Medulla oblongata (tissue), 1 donor: ENCODE measurements around the gene PADI4.

Experiments used
- DNase-seq: peaks from one replicate; pipeline ENCODE4 v3.0.0-alpha.2; 2015; ENCODE audit errors: extremely low spot score

The PADI4 gene

DNA sequence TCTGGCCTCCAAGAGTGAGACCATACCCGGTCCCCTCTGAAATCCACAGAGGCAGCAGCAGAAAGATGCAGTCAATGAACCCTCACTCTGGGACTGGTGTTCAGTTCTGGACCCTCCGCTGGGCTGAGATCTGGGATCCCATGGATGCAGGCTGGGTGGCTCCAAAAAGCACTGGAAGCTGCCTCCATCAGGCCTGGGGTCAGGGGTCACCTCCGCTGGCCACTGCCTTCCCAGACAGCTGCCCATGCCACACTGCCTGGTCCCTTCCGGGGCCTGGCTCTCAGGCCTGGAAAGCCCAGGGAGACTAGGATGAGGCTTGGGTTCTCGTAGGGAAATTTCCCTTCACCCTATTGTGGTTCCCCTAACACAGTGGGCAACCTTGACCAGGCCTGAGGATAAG is 21.4 kb upstream of the PADI4 start:
- DNase-seq: no peak

DNA sequence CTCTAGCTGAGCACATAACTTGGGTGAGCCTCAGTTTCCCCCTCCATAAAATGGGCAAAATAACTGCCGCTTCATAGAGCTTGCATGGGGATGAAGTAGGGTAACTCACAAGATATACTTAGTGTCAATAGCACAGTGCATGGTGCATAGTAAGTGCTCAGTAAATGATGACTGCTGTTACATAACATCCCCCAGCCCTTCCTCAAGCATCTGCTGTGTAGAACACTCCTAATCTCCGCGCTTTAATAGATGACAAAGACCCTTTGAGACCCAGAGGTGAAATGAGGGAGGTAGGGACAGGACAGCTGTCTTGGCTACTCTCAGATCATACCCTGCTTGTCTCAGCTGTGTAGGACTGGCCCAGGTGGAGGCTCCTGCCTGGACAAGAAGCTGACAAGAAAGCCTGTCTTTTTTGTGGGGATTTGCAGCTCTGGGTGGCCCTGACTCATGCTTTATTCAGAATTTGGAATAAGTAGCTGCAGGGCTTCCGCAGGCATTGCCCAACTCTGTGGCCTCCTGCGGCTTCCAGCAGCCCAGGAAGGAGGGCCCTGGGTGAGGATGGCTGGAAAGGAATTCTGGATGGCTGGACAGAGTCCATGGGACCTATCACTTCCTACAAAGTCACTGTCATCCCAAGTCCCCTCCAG is 20.7 kb upstream of the PADI4 start:
- no peak for DNase-seq

DNA sequence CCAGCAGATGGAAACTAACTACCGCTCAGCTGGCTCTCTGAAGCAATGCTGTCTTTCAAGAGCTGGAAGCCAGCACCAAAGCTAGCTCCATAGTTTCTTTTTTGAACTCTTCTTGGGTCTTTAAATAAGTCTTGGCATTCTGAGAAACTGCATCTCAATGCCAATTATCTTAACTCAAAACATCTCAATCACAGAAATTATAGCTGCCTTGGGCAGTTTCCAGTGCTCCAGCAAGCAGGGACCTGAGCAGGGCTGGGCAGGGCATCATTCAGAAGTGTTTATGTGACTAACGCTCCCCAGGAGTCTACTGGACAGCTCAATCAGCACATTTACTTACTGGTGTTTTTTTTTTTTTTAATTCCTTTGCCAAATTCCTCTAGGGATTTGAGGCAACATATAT is 18.3 kb upstream of the PADI4 start:
- no peak for DNase-seq

DNA sequence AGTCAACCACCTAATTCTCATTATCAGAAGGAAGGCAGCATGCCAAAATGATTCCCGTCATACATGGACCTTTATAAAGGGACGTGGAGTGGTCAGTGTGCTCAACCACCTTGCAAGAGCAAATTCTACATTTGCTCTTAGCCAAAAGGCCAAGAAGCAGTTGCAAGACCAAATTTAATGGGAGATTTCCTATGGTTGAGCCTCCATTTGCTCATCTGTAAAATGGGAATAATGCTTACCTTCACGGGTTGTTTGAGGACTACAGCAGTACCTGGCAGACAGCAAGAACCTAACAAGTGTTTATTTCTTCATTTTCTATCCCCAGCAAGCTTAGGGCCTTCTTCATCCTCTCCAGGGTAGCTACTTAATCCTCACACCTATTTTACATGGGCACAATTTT is 17.4 kb upstream of the PADI4 start:
- DNase-seq: no peak

DNA sequence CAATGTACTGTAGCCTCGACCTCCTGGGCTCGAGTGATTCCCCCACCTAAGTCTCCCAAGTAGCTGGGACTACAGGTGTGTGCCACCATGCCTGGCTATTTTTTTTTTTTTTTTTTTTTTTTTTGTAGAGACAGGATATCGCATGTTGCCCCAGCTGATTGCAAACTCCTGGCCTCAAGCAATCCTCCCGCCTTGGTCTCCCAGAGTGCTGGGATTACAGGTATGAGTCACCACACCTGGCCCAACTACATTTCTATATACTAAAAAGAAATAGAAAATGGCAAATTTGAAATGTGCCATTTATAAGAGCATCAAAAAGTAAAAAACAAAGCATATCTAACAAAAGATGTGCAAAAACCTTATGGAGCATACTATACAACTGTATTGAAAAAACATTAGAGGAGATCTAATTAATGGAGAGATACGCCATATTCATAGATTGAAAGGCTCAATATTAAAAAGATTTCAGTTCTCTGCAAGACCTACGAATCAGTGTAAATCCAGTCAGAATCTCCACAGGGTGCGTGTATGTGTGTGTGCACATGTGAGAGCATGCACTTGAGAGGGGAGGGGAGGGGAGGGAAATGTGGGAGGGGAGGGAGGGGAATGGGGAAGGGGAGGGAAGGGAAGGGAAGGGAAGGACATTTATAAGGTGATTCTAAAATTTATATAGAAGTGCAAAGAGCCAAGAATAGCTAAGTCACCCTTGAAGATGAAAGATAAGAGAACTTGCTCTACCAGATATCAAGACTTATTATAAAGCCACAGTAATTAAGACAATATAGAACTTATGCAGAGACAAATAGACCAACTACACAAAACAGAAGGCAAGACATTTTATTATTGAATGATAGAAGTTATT is 15.5 kb upstream of the PADI4 start:
- no peak for DNase-seq

DNA sequence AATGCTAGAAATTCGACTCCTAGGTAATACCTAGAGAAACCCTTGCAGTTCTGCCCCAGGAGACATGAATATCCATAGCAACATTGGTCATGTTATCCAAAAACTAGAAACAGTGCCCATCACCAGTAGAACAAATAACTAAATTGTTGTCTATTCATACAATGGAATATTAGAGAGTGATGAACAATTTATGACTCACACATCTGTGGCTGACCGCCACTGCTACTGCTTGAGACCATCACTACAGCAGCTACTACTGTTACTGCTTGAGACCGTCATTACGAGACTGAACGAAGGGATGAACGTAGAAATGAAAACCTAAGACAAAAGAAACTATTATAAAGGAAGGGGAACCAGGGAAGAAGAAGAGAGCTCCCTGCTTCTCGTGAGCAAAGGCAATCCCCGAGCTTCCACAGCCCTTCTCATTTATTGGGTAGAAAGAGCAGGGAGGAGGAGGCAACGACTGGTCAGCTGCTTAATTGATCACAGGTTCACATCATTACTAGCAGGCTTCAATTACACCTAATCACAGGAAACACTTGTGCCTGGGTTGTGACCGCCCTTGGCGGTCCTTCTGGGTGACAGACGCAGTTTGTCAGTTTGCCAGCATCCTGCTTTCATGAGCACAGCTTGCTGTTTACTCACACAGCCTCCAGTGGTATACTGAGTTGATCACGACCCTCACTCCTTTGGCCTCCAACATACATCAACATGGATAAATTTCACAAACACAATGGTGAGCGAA is 14.1 kb upstream of the PADI4 start:
- no peak for DNase-seq

DNA sequence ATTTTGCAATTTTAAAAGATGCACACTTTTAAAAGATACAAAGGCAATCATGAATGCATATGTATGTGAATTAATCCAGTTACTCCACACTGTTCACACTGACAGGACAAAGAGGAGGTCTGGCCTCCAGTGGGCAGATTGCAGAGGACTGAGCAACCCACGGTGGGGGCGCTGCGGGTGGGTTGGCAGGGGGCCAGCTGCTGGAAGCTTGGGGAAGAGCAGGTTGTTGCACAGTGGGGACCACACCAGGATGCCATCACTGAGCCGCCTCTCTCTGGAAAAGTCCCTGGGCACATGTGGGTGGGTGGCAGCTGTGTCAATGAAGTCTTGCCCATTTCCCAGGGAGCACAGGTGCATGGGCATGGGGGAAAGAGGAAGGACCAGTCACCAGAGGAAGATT is 12.7 kb upstream of the PADI4 start:
- DNase-seq: no peak

DNA sequence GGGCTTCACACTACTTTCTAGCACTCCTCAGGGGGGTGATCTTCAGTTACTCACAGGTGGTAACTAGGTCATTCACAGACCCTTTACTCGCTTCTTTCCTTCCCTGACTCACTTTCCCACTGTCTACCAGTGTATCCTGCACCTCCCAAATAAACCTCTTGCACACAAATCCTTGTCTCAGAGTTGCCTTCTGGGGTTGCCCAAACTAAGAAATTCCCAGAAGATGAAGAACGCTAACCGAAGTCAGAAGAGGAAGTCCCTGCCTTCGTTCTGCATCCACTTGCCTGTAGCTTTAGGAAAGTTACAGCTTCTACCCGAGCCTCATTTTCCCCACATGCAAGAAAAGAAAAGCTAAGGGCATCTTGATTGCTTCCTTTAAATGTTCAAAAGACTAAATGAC is 11.9 kb upstream of the PADI4 start:
- no peak for DNase-seq

DNA sequence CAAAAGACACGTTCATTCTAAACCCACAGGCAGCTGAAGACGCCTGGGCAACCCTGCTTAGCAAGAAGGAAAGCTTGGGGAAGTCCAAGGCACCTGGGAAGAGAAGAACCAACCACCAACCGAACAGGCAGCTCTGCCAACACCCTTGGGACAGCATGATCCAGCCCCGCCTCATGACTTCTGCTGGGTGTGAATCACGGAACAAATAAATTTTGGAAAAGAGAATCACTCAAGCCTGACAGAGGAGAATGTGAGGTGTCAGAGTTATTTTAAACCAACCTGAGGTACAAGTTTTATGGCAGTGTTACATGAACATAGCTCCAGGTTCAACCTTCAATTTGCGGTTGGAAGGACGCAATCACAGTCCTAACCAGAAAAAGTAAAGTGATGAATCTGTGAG is 10.0 kb upstream of the PADI4 start:
- DNase-seq: no peak

DNA sequence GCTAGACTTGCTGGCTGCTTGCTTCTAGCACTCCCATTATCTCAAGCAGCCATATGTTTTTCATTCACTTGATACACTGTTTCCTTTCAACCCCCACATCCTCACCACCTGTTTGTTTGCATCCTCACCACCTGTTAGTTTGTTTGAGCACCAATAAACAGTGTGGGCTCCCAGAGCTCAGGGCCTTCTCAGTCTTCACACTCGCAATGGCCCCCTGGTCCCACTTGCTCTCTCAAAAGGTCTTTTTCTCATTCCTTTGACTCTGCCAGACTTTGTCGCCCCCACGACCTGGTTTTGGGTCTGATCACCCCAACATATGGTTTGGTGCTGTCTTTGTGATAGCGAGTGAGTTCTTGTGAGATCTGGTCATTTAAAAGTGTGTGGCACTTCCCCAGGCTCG is 6.2 kb upstream of the PADI4 start:
- DNase-seq: no peak

DNA sequence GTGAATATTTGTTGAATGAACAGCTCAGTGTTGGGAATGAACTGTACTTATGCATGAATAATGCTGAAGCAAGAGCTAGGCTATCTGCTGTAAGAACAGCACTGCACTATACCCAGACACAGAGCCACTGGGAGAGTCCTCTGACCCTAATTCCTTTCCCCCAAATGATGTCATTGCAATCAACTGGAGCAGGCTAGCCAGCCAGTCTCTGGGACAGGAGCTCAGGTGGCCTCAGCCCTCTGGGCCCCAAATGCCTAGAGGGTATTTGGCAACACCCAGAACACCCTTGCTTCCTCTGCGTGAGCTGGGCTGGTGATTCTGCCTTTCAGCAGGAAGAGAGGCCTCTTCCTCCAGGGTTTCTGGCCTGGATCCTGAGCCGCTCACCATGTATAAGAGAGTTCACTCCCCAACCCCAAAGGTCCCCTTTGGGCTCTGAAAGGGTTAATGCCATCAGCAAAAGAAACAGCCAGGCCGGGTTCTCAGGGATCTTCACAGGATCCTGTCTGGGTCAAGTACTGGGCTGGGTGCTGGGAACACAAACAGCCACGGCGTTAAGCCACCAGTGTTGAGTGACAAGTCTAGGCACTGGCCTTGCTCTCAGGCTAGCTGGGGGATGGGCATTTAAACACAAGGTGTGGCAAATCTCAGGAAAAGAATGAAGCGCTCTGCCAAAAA is 3.7 kb upstream of the PADI4 start:
- no peak for DNase-seq

DNA sequence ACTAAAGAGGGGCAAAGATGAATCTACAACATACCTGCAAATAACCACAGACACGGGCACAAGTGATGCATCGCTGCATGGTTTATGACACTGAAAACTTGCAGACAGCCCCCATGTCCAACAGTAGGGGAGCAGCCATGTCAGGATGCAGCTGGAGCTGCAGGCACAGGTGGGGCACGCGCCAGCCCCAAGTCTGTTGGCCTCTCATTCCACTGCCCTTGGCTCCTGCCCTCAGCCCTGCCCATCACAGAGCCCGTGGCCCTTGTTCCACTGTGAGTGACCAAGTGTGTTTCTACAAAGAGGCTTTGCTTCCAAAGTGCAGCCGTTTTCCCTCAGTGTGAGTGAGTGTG is 3.2 kb upstream of the PADI4 start:
- DNase-seq: no peak

DNA sequence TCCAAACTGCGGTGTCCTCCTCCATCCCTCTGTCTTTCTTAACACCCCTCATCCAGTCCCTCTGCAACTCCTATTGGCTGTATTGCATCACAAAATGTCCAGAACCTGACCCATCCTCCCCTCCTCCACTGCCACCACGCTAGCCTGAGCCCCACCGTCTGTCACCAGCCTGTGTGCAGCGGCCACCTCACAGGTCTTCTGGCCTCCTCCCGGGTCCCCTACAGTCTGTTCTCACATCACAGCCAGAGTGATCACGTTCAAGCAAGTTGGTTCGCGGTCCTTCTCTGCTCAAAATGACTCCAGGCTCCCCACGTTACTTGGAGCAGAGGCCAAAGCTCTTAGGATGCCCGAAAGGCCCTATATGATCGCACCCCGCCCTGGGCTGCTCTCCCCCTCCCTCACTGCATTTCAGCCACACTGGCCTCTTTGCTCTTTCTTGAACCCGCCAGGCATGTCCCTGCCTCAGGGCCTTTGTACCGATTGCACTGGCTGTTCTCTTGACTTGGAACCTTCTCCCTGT is 2.4 kb upstream of the PADI4 start:
- DNase-seq: no peak

DNA sequence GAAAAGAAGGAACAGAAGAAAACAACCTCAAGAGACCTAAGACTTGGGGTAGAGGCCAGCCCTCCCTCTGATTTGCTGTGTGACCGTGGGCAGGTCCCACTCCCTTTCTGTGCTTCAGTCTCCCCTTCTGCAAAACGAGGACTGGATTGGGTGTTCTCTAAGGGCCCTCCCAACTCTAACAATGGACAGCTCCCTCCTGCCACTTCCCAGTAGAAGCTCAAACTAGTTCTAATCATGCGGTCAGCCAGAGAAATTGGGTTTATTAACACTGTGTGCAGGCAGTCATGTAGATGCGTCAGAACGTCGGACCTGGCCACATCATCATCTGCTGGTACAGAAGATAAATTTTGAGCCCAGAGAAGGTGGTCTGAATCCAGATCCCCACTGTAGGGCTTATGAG is 1.6 kb upstream of the PADI4 start:
- DNase-seq: no peak

DNA sequence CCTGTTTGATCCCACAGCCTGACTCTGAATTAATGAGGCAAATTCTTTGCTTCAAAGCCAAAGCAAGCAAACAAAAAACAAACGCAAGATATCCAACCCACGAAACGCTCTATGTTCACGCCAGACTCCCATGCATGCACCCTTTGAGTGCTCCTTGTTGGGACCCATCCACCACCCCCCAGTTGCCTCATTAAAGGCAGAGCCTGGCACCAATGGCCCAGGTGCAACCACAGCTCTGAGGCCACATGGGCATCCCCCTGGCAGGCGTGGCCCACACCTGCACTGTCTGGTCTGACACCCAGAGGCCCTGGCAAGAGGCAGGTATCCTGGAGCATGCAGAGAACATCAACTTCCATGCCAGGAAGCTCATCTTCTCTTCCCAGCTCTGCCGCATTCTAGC is 1.1 kb upstream of the PADI4 start:
- DNase-seq: no peak

DNA sequence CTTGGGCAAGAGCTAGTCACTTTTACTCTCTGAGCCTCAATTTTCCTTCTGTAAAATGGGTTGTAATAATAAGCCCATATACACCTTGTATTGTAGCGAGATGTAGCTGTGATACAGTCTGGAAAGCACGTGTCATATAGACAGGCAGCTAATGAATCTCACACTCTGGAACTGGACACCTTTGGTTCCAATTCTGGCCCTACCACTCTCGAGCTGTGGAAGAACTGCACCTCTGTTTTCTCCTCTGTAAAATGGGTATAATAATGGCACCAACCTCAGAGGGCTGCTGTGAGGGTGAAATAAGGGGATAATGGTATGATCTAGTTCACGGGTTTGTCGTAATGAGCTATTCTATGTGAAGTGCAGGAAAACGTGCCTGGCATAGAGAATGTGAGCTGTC is 668 bp upstream of the PADI4 start:
- no peak for DNase-seq

DNA sequence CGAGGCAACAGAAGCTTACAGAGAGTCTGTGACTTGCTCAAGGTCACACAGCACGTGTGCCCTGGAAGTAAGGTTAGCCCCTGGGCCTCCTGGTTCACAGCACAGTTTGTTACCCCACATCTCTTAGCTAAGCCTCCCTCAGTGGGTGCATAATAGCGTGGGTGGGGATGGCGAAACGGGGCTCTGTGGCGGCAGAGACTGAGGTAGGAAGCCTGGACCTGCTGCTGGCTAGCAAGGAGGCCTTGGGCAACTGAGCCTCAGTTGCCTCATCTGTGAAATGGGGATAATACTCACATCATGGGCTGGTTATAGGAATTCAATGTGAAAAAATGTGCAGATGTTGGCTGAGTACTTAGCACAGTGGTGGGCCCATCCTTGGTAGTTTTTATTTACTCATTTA is 596 bp downstream of the PADI4 start:
- no peak for DNase-seq

DNA sequence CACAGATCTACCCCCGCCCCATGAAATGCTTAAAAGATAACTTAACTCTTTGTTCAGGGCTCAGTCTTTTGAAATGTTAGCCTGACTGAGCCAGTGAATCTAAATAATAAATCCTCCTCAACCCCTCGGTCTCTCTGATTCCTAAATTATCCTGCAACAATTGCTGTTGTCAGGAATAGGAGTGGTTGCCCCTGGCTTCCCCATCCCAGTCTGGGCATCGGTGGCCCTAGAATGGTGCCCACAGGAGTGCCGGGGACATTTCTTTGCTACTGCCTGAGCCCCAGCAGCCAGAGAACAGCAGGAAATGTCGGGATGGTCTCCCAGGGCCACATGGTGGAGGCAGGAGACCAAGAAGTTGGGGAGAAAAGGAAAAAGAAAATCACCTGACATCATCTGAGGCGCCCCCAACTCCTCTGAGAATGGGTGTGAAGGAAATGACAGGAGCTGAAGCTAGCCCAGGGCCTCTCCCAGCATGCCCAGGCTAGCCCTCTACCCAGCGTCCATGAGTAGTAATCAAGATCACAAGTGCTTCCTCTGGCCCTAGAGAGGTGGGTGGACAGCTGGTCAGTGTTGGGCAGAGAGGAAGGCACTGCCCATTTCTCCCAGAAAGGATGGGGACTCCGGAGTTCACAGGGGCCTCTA is 1.6 kb downstream of the PADI4 start:
- no peak for DNase-seq

DNA sequence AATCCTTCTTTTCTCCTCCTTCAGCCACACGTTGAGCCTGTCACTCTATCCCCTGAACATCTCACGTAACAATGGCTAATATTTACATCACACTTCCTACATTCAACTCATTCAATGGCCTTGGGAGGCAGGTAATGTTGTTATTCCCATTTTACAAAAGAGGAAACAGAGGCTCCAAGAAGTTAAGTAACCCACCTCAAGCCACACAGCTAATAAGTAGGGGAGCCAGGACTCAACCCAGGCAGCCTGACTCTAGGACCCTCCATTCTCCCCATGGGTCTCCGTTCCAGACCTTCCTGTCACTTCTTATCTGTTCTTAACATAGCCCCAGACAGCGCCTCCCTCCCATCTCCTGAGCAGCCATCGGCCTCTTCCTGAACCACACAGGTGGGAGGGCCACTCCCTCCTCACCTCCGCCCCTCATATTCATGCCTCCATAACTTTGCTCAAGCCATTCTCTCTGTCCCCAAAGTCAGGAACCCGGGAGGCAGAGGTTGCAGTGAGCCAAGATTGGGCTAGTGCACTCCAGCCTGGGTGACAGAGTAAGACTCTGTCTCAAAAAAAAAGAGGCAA is 2.2 kb downstream of the PADI4 start:
- no peak for DNase-seq

DNA sequence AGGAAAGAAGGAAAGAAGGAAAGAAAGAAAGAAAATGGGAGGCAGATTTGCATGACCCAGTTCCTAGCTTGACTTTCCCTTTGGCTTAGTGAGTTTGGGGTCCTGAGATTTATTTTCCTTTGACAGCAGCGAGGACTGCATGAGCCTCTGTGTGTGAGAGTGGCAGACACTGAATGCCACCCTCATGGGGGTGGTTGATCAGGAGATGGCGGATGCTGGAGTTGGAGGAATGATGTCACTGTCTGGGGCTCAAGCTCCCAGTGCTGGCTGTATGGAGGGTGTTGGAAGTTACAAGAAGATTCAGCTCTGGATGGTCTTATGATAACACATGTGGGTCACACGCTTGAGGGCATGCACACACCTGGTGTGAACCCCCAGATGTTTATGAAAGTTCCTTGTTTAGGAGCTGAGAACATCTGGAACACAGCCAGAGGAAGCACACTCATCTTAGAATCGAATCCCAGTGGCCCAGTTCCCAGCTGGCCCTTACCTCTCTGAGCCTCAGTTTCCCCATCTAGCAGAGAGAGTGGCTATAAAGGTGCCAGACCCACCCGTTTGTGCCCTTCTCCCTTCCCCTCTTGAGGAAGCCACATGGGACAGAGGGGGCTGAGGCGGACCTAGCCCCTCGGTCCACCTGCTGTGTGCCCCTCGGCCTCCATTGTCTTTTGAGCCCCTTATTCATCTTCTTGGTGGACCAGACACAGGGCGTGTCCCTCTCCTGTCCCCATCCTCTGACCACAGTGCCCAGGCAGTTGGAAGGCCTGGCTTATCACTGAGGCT is 5.7 kb downstream of the PADI4 start:
- no peak for DNase-seq
